SIG-M5 treated with dmso at 0.1 percent for 504 hours (cell line): ENCODE measurements around the gene HUNK.
A peak's percentile ranks its signal among the peaks of the same experiment; 100 is the strongest.

Experiments
- DNase-seq: peaks from one replicate; lab custom pipeline; 2025; ENCODE audit not compliant: unreplicated experiment; lab: John Stamatoyannopoulos, UW

The HUNK gene

DNA sequence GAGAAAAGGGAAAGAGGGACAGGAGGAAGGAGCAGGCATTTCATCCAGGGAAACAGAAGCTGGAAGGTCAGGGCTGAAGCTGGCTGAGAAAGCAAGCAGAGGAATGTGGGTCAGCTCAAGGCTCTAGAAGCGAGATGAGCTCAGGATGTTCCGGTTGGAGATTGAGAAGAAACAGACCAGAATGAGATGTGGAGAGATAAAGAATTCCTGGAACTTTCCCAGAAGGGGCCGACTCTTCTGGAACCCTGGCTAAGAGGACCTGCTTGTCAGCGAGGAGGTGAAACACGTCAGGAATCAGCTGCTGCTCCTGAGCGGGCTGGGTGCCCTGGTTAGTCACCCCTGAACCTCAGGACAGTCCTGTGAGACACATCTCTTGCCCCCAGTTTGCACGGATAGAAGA lies 75.9 kb downstream of the HUNK start:
- no peak for DNase-seq

DNA sequence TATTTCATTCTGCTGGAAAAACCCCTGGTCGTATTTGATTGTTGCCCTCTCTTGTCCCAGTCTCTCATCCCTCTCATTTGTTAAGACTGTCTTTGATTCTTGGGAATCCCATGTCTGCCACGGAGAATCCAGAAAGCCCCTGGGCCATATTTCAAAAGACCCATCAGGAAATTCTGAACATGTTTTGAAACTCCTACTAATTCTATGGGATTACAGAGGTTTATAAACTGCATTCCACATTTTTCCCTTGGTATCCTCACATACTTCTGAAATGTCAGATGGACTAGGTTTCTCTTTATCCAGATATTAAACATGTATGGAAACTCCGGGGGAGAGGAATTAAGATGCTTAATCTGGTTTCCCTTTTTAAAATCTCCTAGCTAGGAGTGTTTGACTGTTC lies 80.0 kb downstream of the HUNK start:
- DNase-seq, result no peak

DNA sequence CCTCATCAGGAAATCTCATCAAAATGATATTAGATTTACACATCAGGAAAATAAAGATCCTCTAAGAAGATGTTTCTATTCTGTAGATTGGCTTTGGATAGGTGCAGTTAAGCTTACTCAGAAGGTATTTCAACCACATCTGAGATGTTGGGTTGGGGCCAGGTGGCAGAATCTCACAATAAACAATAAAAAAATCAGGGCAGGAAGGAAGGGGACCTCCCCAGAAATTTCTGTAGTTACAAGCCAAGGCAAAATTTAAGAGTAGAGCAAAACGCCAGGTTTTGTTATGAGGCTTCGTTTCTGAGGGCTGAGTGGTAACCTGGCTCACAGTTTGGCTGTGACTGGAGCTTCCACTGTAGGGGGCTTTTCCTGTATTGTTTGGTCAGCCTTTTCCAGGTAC lies 84.8 kb downstream of the HUNK start:
- no peak for DNase-seq

DNA sequence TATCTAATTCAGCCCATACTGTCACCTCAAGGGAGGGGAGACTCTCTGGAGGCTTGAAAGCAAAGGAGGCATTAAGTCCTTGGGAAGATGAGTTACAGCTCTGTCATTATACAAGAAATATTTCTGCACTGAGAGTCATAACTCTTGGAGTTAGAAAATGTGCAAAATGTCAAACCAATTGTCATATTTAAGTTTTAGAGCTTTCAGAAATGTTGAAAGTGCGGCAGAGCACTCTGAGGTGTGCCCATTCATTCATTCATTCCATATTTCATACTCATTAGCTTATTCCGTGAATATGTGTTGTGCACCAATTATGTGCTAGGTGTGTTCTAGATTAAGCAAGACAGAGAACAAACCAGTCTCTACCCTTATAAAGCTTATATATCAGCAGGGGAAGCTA lies 87.1 kb downstream of the HUNK start:
- no peak for DNase-seq

DNA sequence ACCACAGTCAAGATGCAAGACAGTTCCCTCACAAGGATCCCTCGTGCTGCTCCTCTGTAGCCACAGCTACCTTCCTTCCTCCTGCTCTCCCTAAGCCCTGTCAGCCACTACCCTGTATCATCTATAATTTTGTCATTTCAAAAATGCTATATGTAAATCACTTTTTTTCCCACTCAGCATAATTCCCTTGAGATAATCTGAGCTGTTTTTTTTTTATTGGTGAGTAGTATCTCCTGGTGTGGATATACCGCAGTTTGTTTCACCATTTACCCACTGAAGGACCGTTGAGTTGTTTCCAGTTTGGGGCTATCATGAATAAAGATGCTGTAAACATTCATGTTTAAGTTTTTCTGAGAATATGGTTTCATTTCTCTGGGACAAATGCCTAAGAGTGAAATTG lies 88.2 kb downstream of the HUNK start:
- DNase-seq, result no peak

DNA sequence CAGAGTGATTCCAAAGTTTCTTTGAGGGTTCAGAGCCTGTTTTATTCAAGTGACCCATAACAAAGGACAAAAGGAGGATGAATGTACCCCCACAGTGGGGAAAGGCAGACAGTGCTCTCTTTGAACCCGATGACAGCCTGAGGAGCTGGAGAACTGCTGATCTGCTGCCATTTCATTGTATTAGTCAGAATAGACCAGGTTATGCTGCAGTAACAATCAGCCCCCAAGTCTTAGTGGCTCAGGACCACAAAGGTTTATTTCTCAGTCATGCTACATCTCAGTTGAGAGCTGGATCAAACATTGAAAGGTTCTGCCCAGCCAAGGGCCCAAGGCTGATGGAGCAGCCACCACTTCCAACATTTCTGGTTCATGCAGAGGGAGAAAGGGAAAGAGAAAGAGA lies 88.9 kb downstream of the HUNK start:
- DNase-seq, result no peak

DNA sequence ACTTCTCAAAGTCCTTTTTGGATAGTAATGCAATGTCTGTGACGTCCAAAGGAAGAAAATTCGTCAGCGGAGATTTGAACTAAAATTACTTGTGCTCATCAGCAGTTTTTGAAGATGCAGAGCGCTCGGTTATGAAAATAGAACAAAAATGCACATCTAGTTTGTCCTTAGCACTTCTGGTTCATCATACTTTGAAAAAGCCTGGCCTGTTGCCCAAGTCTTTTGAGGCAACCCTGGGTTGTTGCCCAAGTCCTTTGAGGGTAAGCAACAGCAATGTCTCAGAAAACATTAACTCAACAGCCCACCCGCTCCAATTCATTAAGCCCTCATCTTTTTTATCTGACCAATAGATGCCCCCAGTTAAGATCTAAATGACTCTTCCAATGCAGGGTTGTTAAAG lies 91.9 kb downstream of the HUNK start:
- DNase-seq, result no peak

DNA sequence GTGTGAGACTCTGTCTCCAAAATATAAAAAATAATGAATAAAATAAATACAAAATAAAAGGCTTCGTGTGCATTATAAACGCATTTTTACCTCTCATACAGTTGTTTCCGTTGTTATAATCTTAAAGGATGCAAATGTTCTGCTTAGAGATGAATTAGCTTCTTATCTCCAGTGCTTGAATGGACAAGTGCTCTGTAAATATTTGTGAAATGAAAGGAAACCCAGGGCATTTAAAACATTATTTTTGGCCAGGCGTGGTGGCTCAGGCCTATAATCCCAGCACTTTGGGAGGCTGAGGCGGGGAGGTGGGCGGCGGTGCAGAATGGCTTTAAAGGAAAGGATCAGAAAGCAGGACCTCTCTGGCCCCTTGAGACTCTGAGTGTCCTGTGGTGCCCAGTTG lies 94.5 kb downstream of the HUNK start:
- DNase-seq, result no peak

DNA sequence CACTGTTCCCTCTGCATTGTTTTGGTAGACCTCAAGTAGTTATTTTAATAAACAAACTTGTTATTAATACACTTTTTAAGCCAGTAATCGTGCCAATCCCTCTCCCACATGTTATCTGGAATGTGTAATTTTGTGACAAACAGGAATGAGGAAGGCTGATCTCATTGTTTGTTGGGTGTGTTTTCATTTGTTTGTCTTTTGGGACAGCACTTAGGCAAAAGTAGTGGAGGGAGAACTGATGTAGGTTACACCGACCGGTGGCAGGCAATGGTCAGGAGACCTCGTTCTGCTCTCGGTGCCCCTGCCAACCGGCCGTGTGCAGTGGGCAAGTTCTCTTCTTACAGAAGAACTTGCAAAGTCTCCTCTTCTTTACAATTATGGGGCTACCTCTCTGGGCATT lies 99.8 kb downstream of the HUNK start:
- no peak for DNase-seq

DNA sequence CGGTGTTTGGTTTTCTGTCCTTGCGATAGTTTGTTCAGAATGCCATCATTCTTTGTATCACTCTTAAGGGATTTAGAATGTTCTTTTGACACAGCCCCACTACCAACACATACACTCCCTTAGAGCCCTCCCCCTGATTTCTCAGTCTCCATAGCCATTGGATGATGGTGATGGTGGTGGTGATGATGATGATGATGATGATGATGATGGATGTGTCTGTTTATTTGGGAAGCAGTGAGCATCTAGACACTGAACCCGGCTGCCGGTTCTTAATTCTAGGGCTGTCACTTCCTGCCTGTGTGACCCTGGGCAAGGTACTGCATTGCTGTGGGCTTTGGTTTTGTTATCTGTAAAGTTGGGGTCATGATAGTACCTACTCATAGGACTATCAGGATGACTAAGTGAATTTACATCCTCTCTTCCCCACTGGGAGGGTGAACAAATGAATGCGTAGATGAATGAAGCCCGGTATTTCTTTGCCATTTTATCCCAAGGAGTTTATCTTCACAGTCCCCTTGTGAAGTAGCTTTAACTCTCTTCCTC lies 100.7 kb downstream of the HUNK start:
- no peak for DNase-seq

DNA sequence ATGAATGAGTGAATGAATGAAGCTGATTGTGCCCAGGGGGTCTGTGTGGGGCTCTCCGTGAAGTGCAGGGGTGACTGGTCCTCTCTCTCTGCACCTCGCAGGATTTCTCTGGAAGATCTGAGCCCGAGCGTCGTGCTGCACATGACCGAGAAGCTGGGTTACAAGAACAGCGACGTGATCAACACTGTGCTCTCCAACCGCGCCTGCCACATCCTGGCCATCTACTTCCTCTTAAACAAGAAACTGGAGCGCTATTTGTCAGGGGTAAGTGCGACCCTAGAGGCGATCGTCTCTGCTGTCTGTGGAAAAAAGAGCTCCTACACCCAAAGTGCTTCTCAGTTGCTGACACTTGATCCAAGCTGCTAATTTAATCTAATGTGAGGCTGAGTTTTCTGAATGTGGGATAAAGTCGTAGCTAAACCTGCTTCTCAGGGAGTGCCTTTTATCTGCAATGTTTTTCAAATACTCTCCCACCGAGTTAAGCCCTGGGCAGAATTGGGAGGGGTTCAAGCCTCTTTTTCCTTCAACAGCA lies 101.7 kb downstream of the HUNK start:
- peak; percentile 43 for DNase-seq

DNA sequence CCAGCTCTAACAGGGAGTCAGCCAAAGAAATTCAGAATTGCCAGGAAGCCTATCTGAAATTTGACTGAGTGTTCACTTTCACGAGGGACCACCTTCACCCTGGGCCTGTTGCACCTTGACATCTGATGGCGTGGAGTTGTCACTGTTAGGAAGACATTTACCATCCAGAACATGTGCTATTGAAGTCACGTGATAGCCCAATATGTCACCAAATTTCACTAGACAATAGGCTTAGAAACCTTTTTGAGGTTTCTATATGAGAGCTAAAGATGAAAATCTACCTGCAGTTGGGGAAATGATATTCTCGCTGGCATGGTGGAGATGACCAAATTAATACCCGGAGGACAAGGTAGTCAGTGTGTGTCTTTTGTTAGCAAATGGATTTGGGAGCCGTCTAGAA lies 102.7 kb downstream of the HUNK start:
- DNase-seq, result no peak

DNA sequence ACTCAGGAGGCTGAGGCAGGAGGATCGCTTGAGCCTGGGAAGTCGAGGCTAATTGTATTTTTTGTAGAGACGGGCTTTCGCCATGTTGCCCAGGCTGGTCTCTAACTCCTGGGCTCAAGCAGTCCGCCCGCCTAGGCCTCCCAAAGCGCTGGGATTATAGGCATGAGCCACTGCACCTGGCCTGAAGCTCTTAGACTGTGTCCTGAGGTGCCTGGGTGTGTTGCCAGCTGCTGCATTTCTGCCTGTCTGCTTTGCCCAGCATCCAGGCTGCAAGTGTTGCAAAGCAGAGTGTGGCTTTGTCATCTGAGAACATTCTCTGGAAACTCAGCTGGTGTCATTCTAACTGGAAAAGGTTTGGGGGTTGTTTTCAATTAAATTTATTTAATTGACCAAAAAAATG lies 105.0 kb downstream of the HUNK start:
- no peak for DNase-seq

DNA sequence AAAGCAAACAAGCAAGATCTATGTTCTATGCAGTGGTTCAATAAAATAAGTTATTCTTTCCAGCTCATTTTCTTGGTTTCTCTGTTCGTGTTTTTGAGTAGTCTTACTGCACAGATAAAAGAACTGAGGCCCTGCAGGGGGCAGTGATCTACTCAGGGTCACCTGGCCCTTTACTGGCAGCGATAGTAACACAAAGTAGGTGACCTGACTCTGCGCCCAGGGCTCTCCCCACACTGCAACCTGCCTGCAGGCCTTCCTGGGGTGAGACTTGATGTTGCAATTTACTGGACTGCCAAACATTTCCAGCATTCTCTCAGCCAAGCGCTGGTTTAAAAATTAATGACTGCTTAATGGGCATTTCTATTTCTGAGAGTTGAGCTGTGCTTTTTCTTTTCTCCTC lies 110.3 kb downstream of the HUNK start:
- DNase-seq, result no peak

DNA sequence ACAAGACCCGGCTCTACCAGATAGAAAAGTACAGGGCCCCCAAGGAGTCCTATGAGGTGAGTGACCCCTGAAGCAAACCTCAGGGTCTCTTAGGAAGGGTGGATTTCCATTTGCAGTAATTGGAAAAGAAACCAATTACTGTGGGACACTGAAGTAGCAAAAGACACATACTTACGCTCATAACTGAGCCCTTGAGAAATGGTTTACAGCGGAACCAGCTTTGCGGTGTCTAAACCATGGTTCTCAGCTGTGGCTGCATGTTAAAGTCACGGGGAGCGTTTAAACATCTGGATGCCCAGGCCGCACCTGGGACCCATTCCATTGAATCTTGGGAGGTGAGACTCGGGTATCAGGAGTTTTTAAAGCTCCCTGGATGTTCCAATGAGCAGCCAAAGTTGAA lies 110.7 kb downstream of the HUNK start:
- DNase-seq, result no peak

DNA sequence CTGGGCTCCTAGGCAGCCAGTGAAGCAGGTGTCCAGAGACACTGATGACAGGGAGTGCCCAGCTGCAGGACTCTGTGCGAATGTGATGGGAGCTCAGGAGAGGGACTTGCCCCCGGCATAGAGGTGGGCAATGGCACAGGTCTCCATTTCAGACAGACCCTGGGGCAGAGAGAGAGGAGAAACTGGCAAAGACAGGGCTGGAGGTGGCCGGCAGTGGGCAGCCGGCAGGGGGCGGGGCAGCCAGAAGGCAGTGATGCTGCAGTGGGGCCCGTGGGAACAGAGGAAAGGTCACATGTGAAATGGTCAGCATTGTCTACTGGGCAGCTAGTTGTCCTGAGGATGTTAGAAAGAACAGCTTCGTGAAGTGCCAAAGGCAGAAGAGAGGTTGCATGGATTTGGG lies 112.6 kb downstream of the HUNK start:
- DNase-seq, result no peak

DNA sequence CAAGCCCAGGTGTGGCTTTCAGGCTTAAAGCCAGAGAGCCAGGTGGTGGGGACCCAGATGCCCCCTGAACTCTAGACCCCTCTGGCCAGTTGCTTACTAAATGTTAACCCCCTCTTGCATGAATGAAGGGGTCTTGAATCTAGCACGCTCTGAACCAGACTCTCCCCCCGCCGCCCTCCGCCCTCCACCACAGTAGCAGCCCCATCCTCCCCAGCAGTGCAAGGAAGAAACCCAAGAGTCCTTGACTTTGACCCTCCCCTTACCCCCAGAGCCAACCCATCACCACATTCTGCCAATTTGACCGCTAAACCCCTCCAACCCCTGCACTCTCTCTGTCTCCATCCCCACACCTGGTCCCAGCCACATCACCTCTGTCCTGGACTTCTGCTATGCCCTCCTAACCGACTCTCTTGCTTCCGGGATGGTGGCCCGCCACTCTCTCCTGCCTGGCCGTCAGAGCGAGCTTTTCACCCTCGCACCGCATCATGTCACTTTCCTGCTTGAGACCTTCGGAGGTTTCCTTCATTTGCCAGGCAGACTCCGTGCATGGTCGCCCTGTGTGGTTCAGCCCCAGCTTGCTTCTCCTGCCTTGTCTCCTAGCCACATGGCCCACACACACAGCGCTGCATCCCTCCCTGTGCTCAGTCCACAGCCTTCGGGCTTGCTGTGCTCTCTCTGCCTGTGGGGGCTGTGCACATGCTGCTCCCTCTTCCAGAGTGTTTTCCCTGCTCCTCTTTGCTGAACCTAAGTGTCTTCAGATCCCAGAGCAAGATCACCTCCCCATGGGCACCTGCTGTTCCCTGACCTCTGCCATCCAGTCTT lies 113.4 kb downstream of the HUNK start:
- DNase-seq, result no peak

DNA sequence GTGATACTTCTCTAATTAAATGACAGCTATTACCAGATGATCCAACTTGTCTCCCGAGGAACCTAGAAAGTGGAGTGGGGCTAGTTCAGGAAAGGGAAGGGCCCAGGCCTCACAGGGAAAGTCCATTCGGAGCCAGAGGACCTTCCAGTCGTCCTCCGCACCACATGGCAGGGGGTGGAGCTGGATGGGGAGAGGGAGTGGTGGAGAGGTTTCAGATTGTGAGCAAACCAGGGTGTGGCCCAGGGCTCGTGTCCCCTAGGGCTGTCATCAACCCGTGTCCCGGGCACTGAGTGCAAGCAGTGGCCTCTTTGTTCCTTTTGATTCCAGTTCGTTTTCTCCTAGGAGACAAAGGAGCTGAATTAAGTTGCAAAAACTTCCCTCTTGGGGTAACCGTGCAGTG lies 114.9 kb downstream of the HUNK start:
- DNase-seq, result no peak

DNA sequence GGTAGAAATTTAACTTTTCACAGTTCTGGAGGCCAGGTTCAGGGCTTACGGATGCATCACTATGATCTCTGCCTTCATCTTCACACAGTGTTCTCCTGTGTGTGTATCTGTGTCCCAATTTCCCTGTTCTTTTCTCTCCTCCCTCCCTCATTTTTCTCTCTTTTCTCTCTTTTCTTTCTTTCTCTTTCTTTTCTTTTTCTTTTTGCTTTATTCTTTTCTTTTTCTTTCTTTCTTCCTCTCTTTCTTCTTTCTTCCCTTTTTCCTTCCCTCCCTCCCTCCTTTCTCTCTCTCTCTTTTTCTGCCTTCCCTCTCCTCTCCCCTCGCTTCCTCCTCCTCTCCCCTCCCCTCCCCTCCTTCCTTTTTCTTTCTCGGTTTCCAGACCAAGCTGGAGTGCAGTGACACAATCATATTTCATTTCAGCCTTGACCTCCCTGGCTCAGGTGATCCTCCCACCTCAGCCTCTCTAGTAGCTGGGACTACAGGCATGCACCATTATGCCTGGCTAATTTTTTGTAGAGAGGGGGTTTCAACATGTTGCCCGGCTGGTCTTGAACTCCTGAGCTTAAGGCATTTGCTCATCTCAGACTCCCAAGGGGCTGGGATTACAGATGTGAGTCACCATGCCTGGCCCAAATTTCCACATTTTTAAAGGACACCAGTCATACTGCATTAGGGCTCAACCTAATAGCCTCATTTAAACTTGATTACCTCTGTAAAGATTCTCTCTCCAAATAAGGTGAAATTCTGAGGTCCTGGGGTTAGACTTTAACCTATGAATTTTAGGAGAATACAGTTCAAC lies 115.9 kb downstream of the HUNK start:
- DNase-seq, result no peak

DNA sequence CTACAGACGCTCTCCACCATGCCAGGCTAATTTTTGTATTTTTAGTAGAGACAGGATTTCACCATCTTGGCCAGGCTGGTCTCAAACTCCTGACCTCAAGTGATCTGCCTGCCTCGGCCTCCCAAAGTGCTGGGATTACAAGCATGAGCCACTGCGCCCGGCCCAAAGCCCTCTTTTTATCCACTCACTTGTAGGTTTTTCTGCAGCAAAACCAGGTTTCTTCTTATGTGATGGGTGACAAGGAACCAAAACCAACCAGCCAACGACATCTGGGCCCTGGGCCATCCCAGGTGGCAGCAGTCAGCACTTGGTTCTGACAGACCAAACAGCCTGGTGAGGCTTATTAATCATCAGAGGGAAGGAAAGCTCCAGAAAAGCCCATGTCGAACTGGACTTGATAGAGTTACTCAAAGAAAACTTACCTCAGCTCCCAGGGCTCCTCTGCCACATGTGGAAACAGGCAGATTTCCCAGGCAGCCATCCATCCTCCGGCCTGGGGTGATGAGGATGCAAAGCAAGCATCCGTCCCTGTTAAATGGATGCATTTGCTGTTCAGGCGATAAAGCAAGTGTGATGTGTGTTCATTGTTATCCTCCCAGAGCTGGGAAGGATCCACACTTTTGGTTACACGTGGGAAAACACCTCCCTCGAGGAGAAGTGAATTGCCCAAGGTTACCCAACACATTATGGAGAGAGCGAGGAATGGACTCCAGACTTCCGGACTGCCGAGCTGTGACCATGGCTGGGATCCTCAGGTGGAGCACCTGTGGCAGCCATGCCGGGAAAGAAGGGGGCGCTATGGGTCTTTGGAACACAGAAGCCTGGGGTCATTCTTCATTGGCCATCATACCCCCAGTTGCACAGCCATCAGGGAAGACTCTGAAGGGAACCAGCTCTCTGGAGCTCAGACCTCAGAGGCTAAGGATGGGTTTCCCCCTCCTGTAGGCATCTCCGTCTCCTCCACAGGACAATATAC lies 118.8 kb downstream of the HUNK start:
- no peak for DNase-seq

DNA sequence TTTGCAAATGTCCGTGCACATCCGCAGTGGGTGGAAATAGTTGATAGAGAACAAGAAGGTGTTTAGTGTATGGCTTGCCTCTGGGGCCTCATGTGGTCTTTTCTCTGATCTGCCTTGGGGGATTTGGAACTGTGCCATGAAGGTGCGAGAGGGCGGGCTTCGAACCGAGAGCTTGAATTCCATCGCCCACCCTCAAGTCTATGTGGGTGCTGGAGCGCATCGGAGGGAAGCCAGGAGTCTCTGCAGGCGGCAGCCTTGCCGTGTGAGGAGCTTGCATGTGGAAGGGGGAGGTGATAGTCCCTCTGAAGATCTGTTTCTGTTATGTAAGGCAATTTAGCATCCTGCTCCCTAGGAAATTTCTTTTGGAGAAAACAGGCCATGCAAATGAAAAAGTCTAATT lies 119.6 kb downstream of the HUNK start:
- DNase-seq, result no peak
